ENCODE results near the gene STAM2. TPM values are rescaled to one million over a fixed set of nuclear protein-coding genes. Genes with fewer than 3 reads are reported as not detected.

STAM2 gene
- total and polyA plus RNA-seq, 2 donors from 2014 or later, result 12.5 to 41.1 TPM

GRCh38 chr2:152221839-152222238 lies 46.3 kb upstream of the STAM2 start:
- FAIRE-seq (no peak), DNase-seq (no peak)
- intact Hi-C loops (cut with DNase I), result no loop called here
- H3K27me3 ChIP-seq (ENCODE audit: control insufficient read depth, insufficient read depth, low read length), result no peaks in the 10 kb centered on the region
- no peak overlapping the region for H3K4me3 ChIP-seq (ENCODE audit: low read length in 3 of 3)
- peaks cover 0 to 2% (median 2%) of the 10 kb centered on the region in 3 donors for H3K4me1 ChIP-seq (ENCODE audit: control insufficient read depth in 2 of 3, insufficient read depth in 2 of 3, low read depth in 1 of 3, low read length in 3 of 3)
- no peak overlapping the region for H3K9ac ChIP-seq (ENCODE audit: low read length in 3 of 3)
- H3K27ac ChIP-seq (ENCODE audit: low read depth in 2 of 2, low read length in 2 of 2), result no peak overlapping the region
- no peaks in the 10 kb centered on the region for H3K9me3 ChIP-seq (ENCODE audit: control insufficient read depth in 2 of 3, insufficient read depth in 1 of 3, low read length in 3 of 3)
- TF ChIP-seq CTCF (IDR thresholded peaks at IDR 0.05; ENCODE audit: borderline replicate concordance, extremely low read depth, insufficient read depth), result no peak
- no peaks in the 10 kb centered on the region for H3K36me3 ChIP-seq (ENCODE audit: control insufficient read depth in 2 of 3, insufficient read depth in 3 of 3, low read length in 3 of 3)

GRCh38 chr2:152219077-152219828 lies 43.7 kb upstream of the STAM2 start:
- Histone ChIP-seq H3K27ac (ENCODE audit: low read depth in 2 of 2, low read length in 2 of 2) (no peak overlapping the region), H3K9me3 (ENCODE audit: control insufficient read depth in 2 of 3, insufficient read depth in 1 of 3, low read length in 3 of 3) (no peaks in the 10 kb centered on the region), H3K9ac (ENCODE audit: low read length in 3 of 3) (no peak overlapping the region), H3K4me1 (ENCODE audit: control insufficient read depth in 2 of 3, insufficient read depth in 2 of 3, low read depth in 1 of 3, low read length in 3 of 3) (peaks cover 0 to 2% (median 2%) of the 10 kb centered on the region in 3 donors), H3K4me3 (ENCODE audit: low read length in 3 of 3) (no peak overlapping the region), H3K27me3 (ENCODE audit: control insufficient read depth, insufficient read depth, low read length) (no peaks in the 10 kb centered on the region), H3K36me3 (ENCODE audit: control insufficient read depth in 2 of 3, insufficient read depth in 3 of 3, low read length in 3 of 3) (no peaks in the 10 kb centered on the region)
- FAIRE-seq (no peak), DNase-seq (no peak)
- intact Hi-C loops (cut with DNase I), result no loop called here
- no peak for TF ChIP-seq CTCF (IDR thresholded peaks at IDR 0.05; ENCODE audit: borderline replicate concordance, extremely low read depth, insufficient read depth)

GRCh38 chr2:152201466-152201830 lies 25.9 kb upstream of the STAM2 start:
- DNase-seq, result no peak
- H3K9ac ChIP-seq (ENCODE audit: low read length in 3 of 3), result no peak overlapping the region
- no peak for FAIRE-seq
- no peaks in the 10 kb centered on the region for H3K9me3 ChIP-seq (ENCODE audit: control insufficient read depth in 2 of 3, insufficient read depth in 1 of 3, low read length in 3 of 3)
- no peak for TF ChIP-seq CTCF (IDR thresholded peaks at IDR 0.05; ENCODE audit: borderline replicate concordance, extremely low read depth, insufficient read depth)
- no peak overlapping the region for H3K27ac ChIP-seq (ENCODE audit: low read depth in 2 of 2, low read length in 2 of 2)
- no peaks in the 10 kb centered on the region for H3K27me3 ChIP-seq (ENCODE audit: control insufficient read depth, insufficient read depth, low read length)
- H3K36me3 ChIP-seq (ENCODE audit: control insufficient read depth in 2 of 3, insufficient read depth in 3 of 3, low read length in 3 of 3), result no peaks in the 10 kb centered on the region
- no peak overlapping the region for H3K4me3 ChIP-seq (ENCODE audit: low read length in 3 of 3)
- peaks cover 0 to 4% (median 0%) of the 10 kb centered on the region in 3 donors for H3K4me1 ChIP-seq (ENCODE audit: control insufficient read depth in 2 of 3, insufficient read depth in 2 of 3, low read depth in 1 of 3, low read length in 3 of 3)
- intact Hi-C loops (cut with DNase I), result no loop called here
